OCI-LY1 (cell line): ENCODE measurements around the gene SLC26A4.

ENCODE experiments used
- H2AFZ ChIP-seq: fragments of 200-600 bp; sonication (generic), shearing (Covaris generic); 2 replicates; pipeline ENCODE4 v1.6.0; 2014; ENCODE audit warnings: antibody characterized with exemption, mild to moderate bottlenecking, low read length
- H3F3A ChIP-seq: fragments of 200-600 bp; sonication (generic), shearing (Covaris generic); 2 replicates; pipeline ENCODE4 v1.6.0; 2014; ENCODE audit warnings: mild to moderate bottlenecking, antibody characterized with exemption, low read length, moderate library complexity; ENCODE audit not compliant: insufficient read depth
- H3K27ac ChIP-seq: fragments of 200-600 bp; sonication (generic); 2 replicates; pipeline ENCODE4 v1.5.1; 2014; ENCODE audit warnings: low read length, mixed run types, mild to moderate bottlenecking, low read depth; ENCODE audit not compliant: poor library complexity, severe bottlenecking
- H3K27me3 ChIP-seq: fragments of 200-600 bp; sonication (generic); 2 replicates; pipeline ENCODE4 v1.6.0; 2014; ENCODE audit warnings: antibody characterized with exemption, mild to moderate bottlenecking, low read length, moderate library complexity; ENCODE audit not compliant: insufficient read depth
- H3K36me3 ChIP-seq: fragments of 200-600 bp; sonication (generic); 2 replicates; pipeline ENCODE4 v1.6.1; 2014; ENCODE audit warnings: mild to moderate bottlenecking, antibody characterized with exemption, low read length, moderate library complexity, mixed read lengths; ENCODE audit not compliant: insufficient read depth
- H3K4me1 ChIP-seq: fragments of 200-600 bp; sonication (generic); 2 replicates; pipeline ENCODE4 v1.5.1; 2014; ENCODE audit warnings: mild to moderate bottlenecking, low read length, moderate library complexity; ENCODE audit not compliant: insufficient read depth, severe bottlenecking
- H3K4me2 ChIP-seq: fragments of 200-600 bp; sonication (generic), shearing (Covaris generic); 2 replicates; pipeline ENCODE4 v1.6.1; 2014; ENCODE audit warnings: low read length
- H3K4me3 ChIP-seq: fragments of 200-600 bp; sonication (generic); 2 replicates; pipeline ENCODE4 v1.5.1; 2014; ENCODE audit warnings: low read length, low read depth, mild to moderate bottlenecking, mixed read lengths; ENCODE audit not compliant: poor library complexity, severe bottlenecking
- H3K79me2 ChIP-seq: fragments of 200-600 bp; shearing (Covaris generic); 2 replicates; pipeline ENCODE4 v1.6.1; 2016; ENCODE audit warnings: mixed run types, low read length, mixed read lengths; ENCODE audit not compliant: insufficient read depth
- H3K9ac ChIP-seq: fragments of 200-600 bp; sonication (generic), shearing (Covaris generic); 2 replicates; pipeline ENCODE4 v1.6.1; 2014; ENCODE audit warnings: mild to moderate bottlenecking, low read length, mixed read lengths
- H3K9me2 ChIP-seq: fragments of 200-600 bp; sonication (generic), shearing (Covaris generic); 2 replicates; pipeline ENCODE4 v1.6.1; 2014; ENCODE audit warnings: low read depth, mild to moderate bottlenecking, low read length, mixed read lengths
- H3K9me3 ChIP-seq: fragments of 200-600 bp; shearing (Covaris generic); 2 replicates; pipeline ENCODE4 v1.6.1; 2014; ENCODE audit warnings: low read length, mixed read lengths
- H4K20me1 ChIP-seq: fragments of 200-600 bp; sonication (generic), shearing (Covaris generic); 2 replicates; pipeline ENCODE4 v1.6.0; 2016; ENCODE audit warnings: mild to moderate bottlenecking, low read length; ENCODE audit not compliant: insufficient read depth
- CTCF ChIP-seq: fragments of 200-600 bp; sonication (generic), shearing (Covaris generic); IDR thresholded peaks from 2 replicates; pipeline ENCODE4 v1.5.1; 2017; ENCODE audit warnings: mild to moderate bottlenecking, antibody characterized with exemption, low read length, moderate library complexity, mixed read lengths
- EZH2 ChIP-seq: fragments of 200-600 bp; sonication (generic), shearing (Covaris generic); IDR thresholded peaks from 2 replicates; pipeline ENCODE4 v1.8.0; 2017; ENCODE audit warnings: borderline replicate concordance, mixed run types, mild to moderate bottlenecking, antibody characterized with exemption, low read length, moderate library complexity, mixed read lengths

Gene SLC26A4

GRCh38 chr7:107660381-107661080, at the start of gene SLC26A4:
SLC26A4 (plus strand) TSS chr7:107660828; CDS start chr7:107661642, 814 bp downstream.
- H3K4me2 ChIP-seq, result no peak within 1 kb of the TSS; the same call in 1 of the 2 replicates
- H3K27me3 ChIP-seq, result no peaks in the 10 kb centered on the region; the same call in 1 of the 2 replicates
- H3K9me2 ChIP-seq, result no peaks in the 10 kb centered on the region
- no peaks in the 10 kb centered on the region for H3F3A ChIP-seq
- no peak within 1 kb of the TSS for H2AFZ ChIP-seq
- H3K4me1 ChIP-seq, result no peaks in the 10 kb centered on the region
- no peak within 1 kb of the TSS for H3K9ac ChIP-seq
- H3K36me3 ChIP-seq, result no peaks in the 10 kb centered on the region
- TF ChIP-seq CTCF (no peak), EZH2 (no peak)
- no peaks in the 10 kb centered on the region for H3K9me3 ChIP-seq
- H3K79me2 ChIP-seq, result no peaks in the 10 kb centered on the region
- no peaks in the 10 kb centered on the region for H4K20me1 ChIP-seq
- no peak within 1 kb of the TSS for H3K4me3 ChIP-seq
- no peak within 1 kb of the TSS for H3K27ac ChIP-seq

GRCh38 chr7:107613439-107613838, 47.2 kb upstream of the SLC26A4 start:
- H3K36me3 ChIP-seq, result peaks cover 47% of the 10 kb centered on the region
- H3K27me3 ChIP-seq, result no peaks in the 10 kb centered on the region
- no peak for TF ChIP-seq EZH2
- no peaks in the 10 kb centered on the region for H3K4me1 ChIP-seq
- no peak overlapping the region for H3K4me2 ChIP-seq
- no peak overlapping the region for H2AFZ ChIP-seq
- no peaks in the 10 kb centered on the region for H3K79me2 ChIP-seq
- no peaks in the 10 kb centered on the region for H3K9me2 ChIP-seq
- H3K9ac ChIP-seq, result no peak overlapping the region
- no peak overlapping the region for H3K27ac ChIP-seq
- H3K4me3 ChIP-seq, result no peak overlapping the region
- H4K20me1 ChIP-seq, result no peaks in the 10 kb centered on the region
- no peaks in the 10 kb centered on the region for H3F3A ChIP-seq
- no peaks in the 10 kb centered on the region for H3K9me3 ChIP-seq

- Histone ChIP-seq H3K9ac (no peak overlapping the region), H2AFZ (no peak overlapping the region), H3K9me2 (no peaks in the 10 kb centered on the region), H3K36me3 (peaks cover 47% of the 10 kb centered on the region), H4K20me1 (no peaks in the 10 kb centered on the region), H3K27ac (no peak overlapping the region), H3K27me3 (no peaks in the 10 kb centered on the region), H3K4me2 (no peak overlapping the region), H3K4me3 (no peak overlapping the region), H3K4me1 (no peaks in the 10 kb centered on the region), H3F3A (no peaks in the 10 kb centered on the region), H3K79me2 (no peaks in the 10 kb centered on the region), H3K9me3 (no peaks in the 10 kb centered on the region)
- TF ChIP-seq CTCF, result no peak
- no peak for TF ChIP-seq EZH2
Observed at GRCh38 chr7:107613948-107614347, 46.7 kb upstream of the SLC26A4 start.

- Histone ChIP-seq H3K36me3 (peaks cover 43% of the 10 kb centered on the region), H3F3A (no peaks in the 10 kb centered on the region), H3K9me3 (no peaks in the 10 kb centered on the region), H3K4me2 (no peak overlapping the region), H3K4me3 (no peak overlapping the region), H3K4me1 (no peaks in the 10 kb centered on the region), H3K27me3 (no peaks in the 10 kb centered on the region), H3K9me2 (no peaks in the 10 kb centered on the region), H4K20me1 (no peaks in the 10 kb centered on the region), H3K9ac (no peak overlapping the region), H3K79me2 (no peaks in the 10 kb centered on the region), H2AFZ (no peak overlapping the region), H3K27ac (no peak overlapping the region)
- no peak for TF ChIP-seq CTCF
- TF ChIP-seq EZH2, result no peak
Observed at GRCh38 chr7:107614425-107614824, 46.2 kb upstream of the SLC26A4 start.
